IPS-NIHi11 (cell line): ENCODE results near the gene ZNF3.

Experiments
- DNase-seq: peaks from one replicate; pipeline ENCODE4 v3.0.0; 2012; ENCODE audit warnings: mixed read lengths, low spot score

The ZNF3 gene

GRCh38 chr7:100109521-100110163 lies 28.1 kb upstream of the ZNF3 start:
- no peak for DNase-seq

GRCh38 chr7:100107890-100108289 lies 26.4 kb upstream of the ZNF3 start:
- DNase-seq = no peak

GRCh38 chr7:100107125-100107737 lies 25.7 kb upstream of the ZNF3 start:
- no peak for DNase-seq

GRCh38 chr7:100106633-100107032 lies 25.1 kb upstream of the ZNF3 start:
- DNase-seq = no peak

- no peak for DNase-seq
Observed at GRCh38 chr7:100105534-100105933, 24.0 kb upstream of the ZNF3 start.

GRCh38 chr7:100102950-100103840 lies 21.7 kb upstream of the ZNF3 start:
- DNase-seq = no peak

GRCh38 chr7:100101016-100101862 lies 19.7 kb upstream of the ZNF3 start, which contains the start of the genes AP4M1 and MCM7:
Gene AP4M1 (plus strand): TSS chr7:100101643. CDS start chr7:100101715, 72 bp downstream.
Gene MCM7 (minus strand): TSS chr7:100101397. CDS start chr7:100101294, 103 bp downstream.
- peak; percentile 96 for DNase-seq

GRCh38 chr7:100100420-100101015 lies 19.0 kb upstream of the ZNF3 start:
- peak; percentile 91 for DNase-seq

- no peak for DNase-seq
Observed at GRCh38 chr7:100099452-100099851, 17.9 kb upstream of the ZNF3 start.

GRCh38 chr7:100098913-100099312 lies 17.4 kb upstream of the ZNF3 start:
- no peak for DNase-seq

- DNase-seq = no peak
Observed at GRCh38 chr7:100095704-100096103, 14.2 kb upstream of the ZNF3 start.

- no peak for DNase-seq
Observed at GRCh38 chr7:100095289-100095688, 13.8 kb upstream of the ZNF3 start.

- DNase-seq = no peak
Observed at GRCh38 chr7:100093925-100094486, 12.5 kb upstream of the ZNF3 start.

GRCh38 chr7:100093498-100093897 lies 12.0 kb upstream of the ZNF3 start:
- no peak for DNase-seq

GRCh38 chr7:100093054-100093453 lies 11.5 kb upstream of the ZNF3 start:
- no peak for DNase-seq

- no peak for DNase-seq
Observed at GRCh38 chr7:100091411-100092181, 10.1 kb upstream of the ZNF3 start.

- no peak for DNase-seq
Observed at GRCh38 chr7:100090527-100091410, 9.2 kb upstream of the ZNF3 start.

- no peak for DNase-seq
Observed at GRCh38 chr7:100089458-100090196, 8.1 kb upstream of the ZNF3 start.
